Neutrophil (primary cell): ENCODE results near the gene AIG1.

Source experiments
- H3K27ac ChIP-seq: fragments of 200-600 bp; sonication (generic); 2 replicates; pipeline ENCODE4 v1.5.1; 2016; ENCODE audit warnings: mild to moderate bottlenecking, moderate library complexity
- H3K27me3 ChIP-seq: fragments of 200-600 bp; sonication (generic); 2 replicates; pipeline ENCODE4 v1.6.0; 2016; ENCODE audit warnings: mild to moderate bottlenecking
- H3K36me3 ChIP-seq: fragments of 200-600 bp; sonication (generic); 2 replicates; pipeline ENCODE4 v1.5.1; 2017
- H3K4me1 ChIP-seq, 2 experiments: fragments of 200-600 bp in 1 of 2; sonication (generic) in 1 of 2; 1 replicate in 1 of 2; 2 replicates in 1 of 2; pipeline versions ENCODE4 v1.5.1 to v1.6.1; 2013 to 2016; ENCODE audit warnings: low read depth in 1 of 2, low read length in 1 of 2, mild to moderate bottlenecking in 1 of 2, moderate library complexity in 1 of 2; ENCODE audit not compliant: control insufficient read depth in 1 of 2, insufficient read depth in 1 of 2
- H3K4me3 ChIP-seq, 2 experiments: fragments of 200-600 bp in 1 of 2; sonication (generic) in 1 of 2; 1 replicate in 1 of 2; 2 replicates in 1 of 2; pipeline ENCODE4 v1.5.1; 2013 to 2016; ENCODE audit warnings: low read depth in 1 of 2, low read length in 1 of 2, mild to moderate bottlenecking in 1 of 2, moderate library complexity in 1 of 2
- H3K9me3 ChIP-seq: fragments of 200-600 bp; sonication (generic); 2 replicates; pipeline ENCODE4 v1.5.1; 2016
- CTCF ChIP-seq: fragments of 200-600 bp; sonication (generic); IDR thresholded peaks from 2 replicates; pipeline ENCODE4 v1.5.1; 2016; ENCODE audit warnings: antibody characterized with exemption

AIG1 gene

DNA sequence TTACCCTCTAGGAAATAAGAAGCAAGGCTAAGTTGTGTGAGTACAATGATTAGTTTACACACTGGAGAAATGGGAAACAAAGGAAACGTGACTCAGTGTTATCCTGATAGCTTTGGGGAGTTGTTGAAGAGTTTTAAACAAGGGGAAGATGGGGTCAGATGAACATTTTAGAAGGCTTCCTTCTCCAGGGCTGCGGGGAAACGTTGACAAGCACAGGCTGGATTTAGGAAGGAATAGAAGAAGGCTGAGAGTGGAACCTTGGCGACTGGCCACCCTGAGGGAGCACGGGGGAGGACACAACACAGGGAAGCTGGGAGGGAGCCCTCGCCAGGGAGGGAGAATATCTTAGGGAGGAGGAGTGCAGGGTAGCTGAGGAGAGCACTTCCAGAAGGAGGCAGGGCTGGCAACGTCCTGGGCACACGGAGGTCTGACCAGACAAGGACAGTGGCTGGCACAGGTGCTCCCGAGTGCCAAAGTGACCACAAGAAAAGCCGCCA lies 134.7 kb downstream of the AIG1 start:
- H3K4me3 ChIP-seq: no peak overlapping the region
- H3K4me1 ChIP-seq: peaks cover 0 to 7% of the 10 kb centered on the region in 2 experiments
- no peak for TF ChIP-seq CTCF
- no peaks in the 10 kb centered on the region for H3K9me3 ChIP-seq
- no peaks in the 10 kb centered on the region for H3K36me3 ChIP-seq
- H3K27ac ChIP-seq: no peak overlapping the region
- no peaks in the 10 kb centered on the region for H3K27me3 ChIP-seq

DNA sequence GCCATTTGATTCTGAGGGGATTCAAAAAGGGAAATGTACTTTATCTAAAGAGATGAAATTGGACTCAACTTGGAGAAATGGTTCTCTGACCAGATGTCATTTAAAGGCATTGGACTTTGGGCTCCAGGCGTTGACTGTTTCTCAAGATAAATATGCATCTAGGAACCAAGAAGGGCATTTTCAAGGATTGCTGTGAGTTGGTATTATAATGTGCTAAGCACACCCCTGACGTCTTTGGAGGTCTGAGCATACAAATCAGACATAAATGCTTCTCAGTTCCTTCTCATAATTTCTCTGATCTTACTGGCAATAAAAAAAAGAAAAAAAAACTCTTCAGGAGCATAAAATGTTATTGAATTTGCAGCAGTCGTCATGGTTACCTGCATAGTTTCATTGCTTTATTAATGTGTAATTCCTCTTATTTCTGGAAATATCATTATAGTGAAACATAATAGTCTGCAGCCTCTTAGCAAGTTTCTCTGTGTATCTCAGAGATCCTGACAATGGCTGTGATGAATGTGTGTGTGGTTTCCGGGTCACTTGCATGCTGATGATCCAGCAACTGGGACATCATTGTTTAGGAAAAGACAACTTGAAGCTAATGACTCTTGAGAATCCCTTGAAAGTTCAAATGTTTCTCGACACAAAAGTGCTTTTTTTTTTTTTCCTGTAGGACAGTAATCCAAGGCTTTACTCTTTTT lies 136.0 kb downstream of the AIG1 start:
- Histone ChIP-seq H3K9me3 (no peaks in the 10 kb centered on the region), H3K27ac (no peak overlapping the region), H3K36me3 (no peaks in the 10 kb centered on the region), H3K4me1 (peaks cover 0 to 7% of the 10 kb centered on the region in 2 experiments), H3K4me3 (no peak overlapping the region), H3K27me3 (no peaks in the 10 kb centered on the region)
- no peak for TF ChIP-seq CTCF

- Histone ChIP-seq H3K4me3 (no peak overlapping the region), H3K36me3 (no peaks in the 10 kb centered on the region), H3K4me1 (peaks cover 0 to 7% of the 10 kb centered on the region in 2 experiments), H3K27ac (no peak overlapping the region), H3K9me3 (no peaks in the 10 kb centered on the region), H3K27me3 (no peaks in the 10 kb centered on the region)
- no peak for TF ChIP-seq CTCF
These were observed 136.7 kb downstream of the AIG1 start for GRCh38 chr6:143197377-143197776.

- H3K4me3 ChIP-seq: no peak overlapping the region
- no peak overlapping the region for H3K27ac ChIP-seq
- TF ChIP-seq CTCF: no peak
- H3K36me3 ChIP-seq: no peaks in the 10 kb centered on the region
- peaks cover 0 to 7% of the 10 kb centered on the region in 2 experiments for H3K4me1 ChIP-seq
- no peaks in the 10 kb centered on the region for H3K27me3 ChIP-seq
- no peaks in the 10 kb centered on the region for H3K9me3 ChIP-seq
These were observed 137.6 kb downstream of the AIG1 start for GRCh38 chr6:143198312-143198711.

- Histone ChIP-seq H3K4me3 (no peak overlapping the region), H3K27me3 (no peaks in the 10 kb centered on the region), H3K27ac (no peak overlapping the region), H3K4me1 (peaks cover 0 to 7% of the 10 kb centered on the region in 2 experiments), H3K9me3 (no peaks in the 10 kb centered on the region), H3K36me3 (no peaks in the 10 kb centered on the region)
- TF ChIP-seq CTCF: no peak
These were observed 138.6 kb downstream of the AIG1 start for GRCh38 chr6:143199291-143199690.
